H9 (cell line): Measurements from ENCODE around the gene PIK3C2B. TPM values are rescaled to one million over a fixed set of nuclear protein-coding genes. Genes with fewer than 3 reads are reported as not detected.

Source experiments
- DNase-seq: peaks from one replicate; pipeline ENCODE4 v3.0.0-alpha.2; 2017
- H2AFZ ChIP-seq: one replicate; pipeline ENCODE4 v1.6.1; 2013; ENCODE audit warnings: mild to moderate bottlenecking, low read length, control low read depth, moderate library complexity
- H2AK5ac ChIP-seq: 2 replicates; pipeline ENCODE4 v1.6.1; 2013; ENCODE audit warnings: low read length, control low read depth, mixed read lengths; ENCODE audit not compliant: insufficient read length
- H2BK120ac ChIP-seq: one replicate; pipeline ENCODE4 v1.6.1; 2013; ENCODE audit warnings: low read depth, mild to moderate bottlenecking, low read length, control low read depth, inconsistent platforms; ENCODE audit not compliant: poor library complexity, severe bottlenecking
- H2BK12ac ChIP-seq: 2 replicates; pipeline ENCODE4 v1.6.1; 2013; ENCODE audit warnings: low read length, control low read depth, mixed read lengths, low read depth; ENCODE audit not compliant: insufficient read length
- H2BK15ac ChIP-seq: 2 replicates; pipeline ENCODE4 v1.6.1; 2013; ENCODE audit warnings: low read depth, low read length, control low read depth
- H2BK20ac ChIP-seq: one replicate; pipeline ENCODE4 v1.6.1; 2013; ENCODE audit warnings: low read depth, mild to moderate bottlenecking, low read length, control low read depth, inconsistent platforms; ENCODE audit not compliant: poor library complexity, severe bottlenecking
- H2BK5ac ChIP-seq: 2 replicates; pipeline ENCODE4 v1.6.1; 2013; ENCODE audit warnings: low read length, control low read depth, mixed read lengths; ENCODE audit not compliant: insufficient read length
- H3K14ac ChIP-seq: 2 replicates; pipeline ENCODE4 v1.6.1; 2013; ENCODE audit warnings: low read length, control low read depth; ENCODE audit not compliant: insufficient read depth
- H3K18ac ChIP-seq: 2 replicates; pipeline ENCODE4 v1.6.1; 2013; ENCODE audit warnings: low read depth, mild to moderate bottlenecking, mixed read lengths, low read length, control low read depth; ENCODE audit not compliant: insufficient read length
- H3K23ac ChIP-seq: 2 replicates; pipeline ENCODE4 v1.6.1; 2013; ENCODE audit warnings: low read length, control low read depth, mixed read lengths, low read depth; ENCODE audit not compliant: insufficient read length
- H3K23me2 ChIP-seq: 2 replicates; pipeline ENCODE4 v1.6.1; 2013; ENCODE audit warnings: low read depth, mild to moderate bottlenecking, mixed read lengths, low read length, control low read depth; ENCODE audit not compliant: insufficient read length, poor library complexity, severe bottlenecking
- H3K27ac ChIP-seq: 2 replicates; pipeline ENCODE4 v1.5.1; 2013; ENCODE audit warnings: low read length, control low read depth, mixed read lengths, low read depth; ENCODE audit not compliant: insufficient read length
- H3K27me3 ChIP-seq: 2 replicates; pipeline ENCODE4 v1.6.1; 2013; ENCODE audit warnings: low read length, control low read depth, inconsistent platforms; ENCODE audit not compliant: insufficient read depth
- H3K4ac ChIP-seq: 2 replicates; pipeline ENCODE4 v1.6.1; 2013; ENCODE audit warnings: low read depth, mild to moderate bottlenecking, control low read depth, inconsistent platforms, low read length, moderate library complexity
- H3K4me1 ChIP-seq: 2 replicates; pipeline ENCODE4 v1.6.1; 2013; ENCODE audit warnings: low read length, control low read depth, inconsistent platforms; ENCODE audit not compliant: insufficient read depth
- H3K4me2 ChIP-seq: 2 replicates; pipeline ENCODE4 v1.6.1; 2013; ENCODE audit warnings: low read length, control low read depth, mixed read lengths; ENCODE audit not compliant: insufficient read length, insufficient read depth
- H3K56ac ChIP-seq: 2 replicates; pipeline ENCODE4 v1.6.1; 2013; ENCODE audit warnings: low read depth, mild to moderate bottlenecking, mixed read lengths, low read length, control low read depth; ENCODE audit not compliant: insufficient read length
- H3K79me1 ChIP-seq: 2 replicates; pipeline ENCODE4 v1.6.1; 2013; ENCODE audit warnings: low read depth, mild to moderate bottlenecking, moderate library complexity, low read length, control low read depth, inconsistent platforms; ENCODE audit not compliant: insufficient read depth, poor library complexity, severe bottlenecking
- H3K79me2 ChIP-seq: 2 replicates; pipeline ENCODE4 v1.6.1; 2013; ENCODE audit warnings: low read length, control low read depth, inconsistent platforms; ENCODE audit not compliant: insufficient read depth
- H3K9ac ChIP-seq: 2 replicates; pipeline ENCODE4 v1.6.1; 2013; ENCODE audit warnings: low read length, control low read depth, mixed read lengths; ENCODE audit not compliant: insufficient read length; ENCODE audit errors: extremely low read depth
- H3K9me3 ChIP-seq: one replicate; pipeline ENCODE4 v1.6.1; 2013; ENCODE audit warnings: low read depth, low read length, inconsistent platforms; ENCODE audit not compliant: control insufficient read depth
- H3T11ph ChIP-seq: one replicate; pipeline ENCODE4 v1.6.1; 2013; ENCODE audit warnings: mild to moderate bottlenecking, low read length, control low read depth, inconsistent platforms
- H4K20me1 ChIP-seq: one replicate; pipeline ENCODE4 v1.6.1; 2013; ENCODE audit not compliant: control insufficient read depth, insufficient read length, insufficient read depth
- H4K5ac ChIP-seq: 2 replicates; pipeline ENCODE4 v1.6.1; 2013; ENCODE audit warnings: low read depth, mild to moderate bottlenecking, mixed read lengths, low read length, control low read depth; ENCODE audit not compliant: insufficient read length
- H4K8ac ChIP-seq: replicated peaks from 2 replicates; pipeline ENCODE4 v1.6.1; 2013; ENCODE audit warnings: low read length, control low read depth, mixed read lengths, low read depth; ENCODE audit not compliant: insufficient read length
- H4K91ac ChIP-seq: 2 replicates; pipeline ENCODE4 v1.6.1; 2013; ENCODE audit warnings: low read depth, mild to moderate bottlenecking, moderate library complexity, mixed read lengths, low read length, control low read depth; ENCODE audit not compliant: insufficient read length
- H3K27ac Mint-ChIP-seq, 3 experiments: 2 replicates in 2 of 3; 3 replicates in 1 of 3; pipeline ENCODE4 v1.8.0; 2020 to 2021; ENCODE audit warnings: mixed read lengths in 3 of 3, mild to moderate bottlenecking in 1 of 3, moderate library complexity in 1 of 3
- H3K27me3 Mint-ChIP-seq: 2 replicates; pipeline ENCODE4 v1.8.0; 2021; ENCODE audit warnings: low read depth, mild to moderate bottlenecking, moderate library complexity, mixed read lengths
- H3K36me3 Mint-ChIP-seq, 3 experiments: 2 replicates in 2 of 3; 3 replicates in 1 of 3; pipeline ENCODE4 v1.8.0; 2020 to 2021; ENCODE audit warnings: low read depth in 3 of 3, mixed read lengths in 3 of 3; ENCODE audit not compliant: insufficient read depth in 1 of 3
- H3K4me1 Mint-ChIP-seq, 2 experiments: 2 replicates each; pipeline ENCODE4 v1.8.0; 2020; ENCODE audit warnings: mixed read lengths in 2 of 2
- H3K4me3 Mint-ChIP-seq, 2 experiments: 2 replicates in 1 of 2; 3 replicates in 1 of 2; pipeline ENCODE4 v1.8.0; 2020 to 2021; ENCODE audit warnings: mild to moderate bottlenecking in 2 of 2, mixed read lengths in 2 of 2, moderate library complexity in 1 of 2
- H3K9me3 Mint-ChIP-seq, 2 experiments: 2 replicates in 1 of 2; 3 replicates in 1 of 2; pipeline ENCODE4 v1.8.0; 2020; ENCODE audit warnings: mild to moderate bottlenecking in 2 of 2, mixed read lengths in 2 of 2, moderate library complexity in 1 of 2
- WGBS: extraction: QIAGEN DNeasy Blood & Tissue Kit; methylation state at CpG from one replicate; pipeline ENCODE4 v1.1.7; 2013; ENCODE audit warnings: missing lambda C conversion rate, low lambda C conversion rate, mixed read lengths; ENCODE audit not compliant: insufficient read length; ENCODE audit errors: extremely low coverage; 5-methylcytosine and 5-hydroxymethylcytosine counted together
- total RNA-seq: library from RNA; stranded (reverse); gene quantifications from 2 replicates; pipeline ENCODE4 v1.2.1, GENCODE V29; 2021
- TF ChIP-seq, protein P1 (sequence below): fragments of 200-600 bp; sonication (generic); conservative IDR thresholded peaks from 3 replicates; pipeline ENCODE4 v1.8.0; 2021; ENCODE audit warnings: antibody characterized with exemption, mild to moderate bottlenecking

The PIK3C2B gene
- total RNA-seq, 1 experiment from 2014 or later, result 13.1 TPM

DNA sequence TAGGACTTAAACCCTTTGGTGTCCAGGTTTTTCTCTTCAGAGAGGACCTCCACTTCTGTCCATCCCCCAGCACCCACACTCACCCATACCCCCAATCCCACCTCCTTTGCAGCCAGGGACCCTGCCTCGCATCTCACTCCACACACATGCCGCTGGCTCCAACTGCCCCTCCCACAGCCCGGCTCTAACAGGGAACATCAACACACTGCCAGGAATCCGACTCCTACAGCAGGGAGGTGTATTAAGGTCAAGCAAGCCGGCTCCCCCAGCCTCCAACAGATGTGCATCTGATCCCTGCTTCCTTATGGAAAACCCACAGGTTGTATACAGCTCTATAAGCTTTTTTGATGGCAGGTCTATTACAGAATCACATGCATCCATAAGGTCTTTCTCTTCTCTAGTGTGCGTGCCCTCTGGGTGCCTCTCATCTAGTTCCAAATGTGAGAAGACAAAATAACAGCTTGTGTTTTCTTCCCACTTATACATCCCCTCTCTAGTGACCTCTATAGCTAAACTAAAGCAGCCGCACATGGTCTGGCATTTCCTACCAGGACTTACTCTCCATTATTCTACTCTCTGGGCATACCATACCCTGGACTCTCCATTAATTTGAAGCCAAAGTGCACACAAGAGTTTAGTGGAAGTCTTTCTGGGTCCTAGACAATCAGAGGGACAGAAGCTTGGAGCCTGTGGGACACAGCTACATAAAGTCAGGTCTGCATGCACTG, 16.3 kb downstream of the PIK3C2B start:
- TF ChIP-seq, protein P1, sequence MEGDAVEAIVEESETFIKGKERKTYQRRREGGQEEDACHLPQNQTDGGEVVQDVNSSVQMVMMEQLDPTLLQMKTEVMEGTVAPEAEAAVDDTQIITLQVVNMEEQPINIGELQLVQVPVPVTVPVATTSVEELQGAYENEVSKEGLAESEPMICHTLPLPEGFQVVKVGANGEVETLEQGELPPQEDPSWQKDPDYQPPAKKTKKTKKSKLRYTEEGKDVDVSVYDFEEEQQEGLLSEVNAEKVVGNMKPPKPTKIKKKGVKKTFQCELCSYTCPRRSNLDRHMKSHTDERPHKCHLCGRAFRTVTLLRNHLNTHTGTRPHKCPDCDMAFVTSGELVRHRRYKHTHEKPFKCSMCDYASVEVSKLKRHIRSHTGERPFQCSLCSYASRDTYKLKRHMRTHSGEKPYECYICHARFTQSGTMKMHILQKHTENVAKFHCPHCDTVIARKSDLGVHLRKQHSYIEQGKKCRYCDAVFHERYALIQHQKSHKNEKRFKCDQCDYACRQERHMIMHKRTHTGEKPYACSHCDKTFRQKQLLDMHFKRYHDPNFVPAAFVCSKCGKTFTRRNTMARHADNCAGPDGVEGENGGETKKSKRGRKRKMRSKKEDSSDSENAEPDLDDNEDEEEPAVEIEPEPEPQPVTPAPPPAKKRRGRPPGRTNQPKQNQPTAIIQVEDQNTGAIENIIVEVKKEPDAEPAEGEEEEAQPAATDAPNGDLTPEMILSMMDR, result peak; percentile 26; the same call in 1 of the 3 replicates
- peaks cover 49 to 54% of the 10 kb centered on the region in 2 experiments for H3K4me1 Mint-ChIP-seq
- Histone ChIP-seq H3K4ac (no peak overlapping the region), H2BK15ac (no peak overlapping the region), H2AK5ac (no peak overlapping the region), H3K27ac (no peak overlapping the region), H3K23me2 (no peaks in the 10 kb centered on the region), H3K56ac (no peak overlapping the region), H3K27me3 (no peaks in the 10 kb centered on the region), H4K8ac (no peak overlapping the region), H2BK120ac (no peak overlapping the region), H4K91ac (no peak overlapping the region), H3K9ac (no peak overlapping the region), H2BK5ac (no peak overlapping the region), H3T11ph (no peak overlapping the region), H3K23ac (no peak overlapping the region), H3K4me1 (peaks cover 5% of the 10 kb centered on the region; the same call in 1 of the 2 replicates), H2BK12ac (no peak overlapping the region), H3K9me3 (no peaks in the 10 kb centered on the region), H3K4me2 (no peak overlapping the region), H3K79me1 (no peaks in the 10 kb centered on the region), H2AFZ (no peak overlapping the region), H3K79me2 (no peaks in the 10 kb centered on the region), H3K18ac (no peak overlapping the region), H3K14ac (no peak overlapping the region), H4K20me1 (no peaks in the 10 kb centered on the region), H2BK20ac (no peak overlapping the region), H4K5ac (no peak overlapping the region)
- H3K9me3 Mint-ChIP-seq, result no peaks in the 10 kb centered on the region
- no CpG with 5 or more reads among the region's 7 CpGs for WGBS
- 0 out of 7 replicates have a peak overlapping the region, but pooled peaks of 1 of the 3 experiments have one; percentile 68 for H3K27ac Mint-ChIP-seq
- no peaks in the 10 kb centered on the region for H3K27me3 Mint-ChIP-seq
- no peaks in the 10 kb centered on the region for H3K36me3 Mint-ChIP-seq
- DNase-seq, result no peak
- no peak overlapping the region; a peak in 1 of 5 replicates for H3K4me3 Mint-ChIP-seq
